Measurements from ENCODE around the gene CCDC112.

The CCDC112 gene

DNA sequence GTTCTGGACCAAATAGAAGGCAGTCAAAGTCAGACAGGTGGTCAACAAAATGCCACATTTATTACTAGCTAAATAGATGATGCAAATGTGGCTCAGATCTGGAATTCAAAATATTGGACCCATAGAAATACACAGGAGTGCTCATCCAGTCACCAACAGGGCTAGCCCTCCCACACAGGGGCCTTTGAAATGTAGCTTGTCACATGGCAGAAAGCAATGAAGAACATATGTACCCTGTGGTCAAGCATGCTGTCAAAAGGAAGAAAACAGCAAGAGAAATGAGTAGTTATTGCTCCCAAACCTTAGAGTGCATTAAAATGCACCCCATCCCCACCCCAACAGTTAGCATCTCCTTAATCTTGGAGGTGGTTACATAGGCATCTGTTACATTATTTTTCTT is 20.9 kb upstream of the CCDC112 start:
- DNase-seq = no peak

DNA sequence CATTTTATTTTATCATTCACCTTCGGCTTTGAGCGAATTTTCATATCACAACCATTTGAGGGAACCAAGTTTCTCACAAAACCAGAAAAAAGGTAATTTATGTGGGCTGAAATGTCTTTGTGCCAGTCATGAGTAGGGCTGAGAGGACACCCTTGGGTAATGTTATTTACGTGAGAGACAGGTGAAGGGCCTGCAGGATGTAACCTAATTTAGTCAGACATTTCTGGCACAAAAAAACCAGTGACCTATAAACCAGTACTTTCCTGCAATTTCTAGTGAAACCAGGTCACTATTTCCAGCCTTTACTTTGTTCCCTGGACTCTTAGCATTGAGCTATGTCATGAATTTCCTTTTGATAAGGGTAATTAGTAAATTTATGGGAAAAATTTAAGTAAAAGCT is 17.2 kb upstream of the CCDC112 start:
- DNase-seq = no peak

DNA sequence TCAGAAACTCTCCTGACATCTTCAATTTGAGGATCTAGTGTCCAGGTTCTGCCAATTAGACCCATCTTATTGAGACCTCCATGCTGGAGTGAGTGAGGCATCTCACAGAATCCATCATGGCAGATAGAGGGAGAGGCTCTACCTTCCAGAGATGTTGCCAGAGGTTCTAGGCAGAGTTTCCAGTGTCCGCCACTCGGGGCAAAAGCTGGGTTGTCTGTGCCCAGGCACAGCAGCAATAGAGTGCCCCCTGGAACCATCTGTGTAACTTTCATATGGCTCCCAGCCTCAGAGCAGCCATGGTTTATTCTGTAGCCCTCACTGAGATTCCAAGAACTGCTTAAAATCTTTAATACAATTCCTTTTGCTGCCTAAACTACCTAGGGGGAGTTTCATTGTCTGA is 16.6 kb upstream of the CCDC112 start:
- DNase-seq = no peak

DNA sequence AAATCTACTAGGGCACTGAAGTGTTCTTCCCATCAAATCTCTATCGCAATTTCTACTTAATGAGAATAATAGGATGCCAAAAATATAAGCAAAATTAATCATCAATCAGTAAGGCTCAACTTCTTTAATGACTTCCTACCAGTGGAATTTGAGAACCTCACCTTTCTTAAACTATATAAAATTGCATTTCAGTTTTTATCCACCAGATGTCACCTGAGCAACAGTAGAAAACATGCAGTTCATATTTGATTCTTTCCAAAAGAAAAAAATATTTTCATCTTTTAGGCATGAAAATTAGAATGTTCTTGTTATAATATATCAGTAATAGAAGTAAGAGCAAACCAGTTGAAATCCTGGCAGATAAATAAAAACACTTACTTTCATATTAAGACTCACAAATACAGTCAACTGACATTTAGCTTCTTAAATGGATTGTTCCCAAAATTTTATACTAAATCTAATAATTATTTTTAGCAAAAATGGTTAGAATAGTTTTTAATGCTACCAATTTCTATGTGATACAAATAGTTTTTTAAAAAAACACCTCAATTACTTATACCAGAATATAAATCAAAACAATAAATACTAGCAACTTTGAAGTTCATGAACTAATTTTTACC is 13.4 kb upstream of the CCDC112 start:
- peak; percentile 24 for DNase-seq

DNA sequence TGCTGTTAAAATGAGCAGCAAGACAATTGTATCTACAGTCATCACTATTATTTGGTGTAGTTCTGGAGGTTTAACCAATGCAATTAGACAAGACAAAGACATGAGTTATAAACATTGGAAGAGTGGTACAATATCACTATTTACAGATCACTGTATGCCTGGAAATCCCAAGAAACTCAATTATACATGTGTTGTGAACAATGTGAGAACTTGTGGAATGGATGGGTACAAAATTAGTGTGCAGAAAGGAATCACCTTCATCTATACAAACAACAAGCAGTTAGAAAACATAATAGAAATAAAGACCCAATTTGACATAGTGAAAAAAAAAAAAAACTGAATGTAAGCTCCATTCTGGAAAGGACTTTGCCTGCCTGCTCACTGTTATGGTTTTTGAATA is 12.4 kb upstream of the CCDC112 start:
- DNase-seq = no peak

DNA sequence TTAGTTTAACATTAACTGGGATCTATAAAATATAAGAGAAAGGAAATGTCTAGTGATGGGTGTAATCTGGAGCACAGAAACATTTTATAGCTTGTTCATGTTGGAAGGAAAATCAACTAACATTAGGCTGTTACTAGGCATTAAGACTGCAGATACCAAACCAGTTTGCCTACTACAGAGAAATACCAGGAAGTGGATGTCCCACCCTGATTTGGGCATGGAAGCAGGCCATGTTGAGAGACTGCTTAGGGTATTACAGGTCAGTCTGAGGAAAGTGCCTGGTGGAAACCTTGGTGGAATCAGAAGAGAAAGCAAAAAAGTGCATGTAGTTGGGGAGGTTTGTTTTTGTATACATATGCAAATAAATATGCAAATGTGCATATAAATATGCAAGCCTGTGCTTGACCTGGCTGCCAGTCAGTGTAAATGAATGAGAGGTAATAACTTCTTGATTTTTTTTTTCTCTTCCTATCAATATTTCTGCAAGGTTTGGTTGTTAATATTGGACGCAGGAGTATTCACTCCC is 9.6 kb upstream of the CCDC112 start:
- no peak for DNase-seq

GRCh38 chr5:115304496-115304895 is 8.0 kb upstream of the CCDC112 start:
- DNase-seq = no peak

DNA sequence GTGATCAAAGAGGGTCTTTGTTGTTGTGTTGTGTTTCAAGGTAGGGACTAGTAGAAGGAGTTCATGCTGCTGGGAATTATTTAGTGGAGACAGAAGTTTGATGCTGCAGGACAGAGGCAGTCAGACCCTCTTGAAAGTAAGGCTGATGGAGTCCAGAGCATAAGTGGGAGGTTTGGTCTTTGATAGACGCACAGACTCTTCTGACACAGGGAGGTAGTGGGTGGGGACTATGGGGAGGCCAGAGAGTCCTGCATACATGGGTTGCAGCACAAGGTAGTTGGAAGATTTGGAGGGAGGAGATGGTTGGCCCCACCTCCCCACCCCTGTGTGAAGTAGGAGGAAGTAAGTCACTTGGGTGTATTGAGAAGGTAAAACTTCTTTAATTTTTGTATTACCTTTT is 2.4 kb upstream of the CCDC112 start:
- DNase-seq = no peak

DNA sequence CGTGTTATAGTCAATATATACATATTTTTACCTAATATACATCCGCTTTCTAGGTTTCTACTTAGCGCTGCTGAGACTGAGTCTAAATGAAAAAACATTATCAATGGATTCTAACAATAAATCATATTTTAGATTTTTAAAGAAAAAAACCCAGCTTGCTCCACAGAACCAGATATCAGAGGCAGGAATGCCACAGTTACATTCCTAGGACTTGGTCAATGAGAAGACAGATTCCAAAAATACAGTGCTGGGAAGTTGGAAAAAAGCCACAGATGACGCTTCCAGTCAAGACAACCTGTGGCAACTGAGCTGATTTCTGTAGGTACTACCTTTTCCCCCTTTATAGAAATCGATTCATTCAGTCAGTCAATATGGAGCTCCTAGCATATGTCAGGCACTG is 577 bp upstream of the CCDC112 start:
- no peak for DNase-seq

GRCh38 chr5:115295777-115296123 is 704 bp downstream of the CCDC112 start:
- DNase-seq = no peak

GRCh38 chr5:115291397-115291796 is 5.1 kb downstream of the CCDC112 start:
- DNase-seq = no peak

- DNase-seq = no peak
Observed at GRCh38 chr5:115289104-115289503, 7.3 kb downstream of the CCDC112 start.

DNA sequence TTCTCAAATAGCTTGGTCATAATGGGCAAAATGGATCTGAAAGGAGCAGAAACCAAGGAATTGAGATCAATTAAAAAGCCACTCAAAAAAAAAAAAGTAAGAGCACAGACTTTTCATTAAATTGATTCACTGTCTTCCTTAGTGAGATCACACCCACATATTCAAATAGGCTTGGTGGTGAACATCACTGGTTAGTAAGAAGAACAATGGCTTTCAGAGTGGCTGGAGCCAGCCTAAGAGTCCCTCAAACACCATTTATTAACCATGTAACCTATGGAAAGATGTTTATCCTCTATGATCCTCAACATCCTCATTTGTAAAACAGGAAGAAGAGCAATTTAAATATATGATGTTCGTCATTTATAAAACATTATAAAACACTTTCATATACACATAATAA is 12.4 kb downstream of the CCDC112 start:
- DNase-seq = no peak

- DNase-seq = no peak
Observed at GRCh38 chr5:115282131-115282530, 14.3 kb downstream of the CCDC112 start.

- no peak for DNase-seq
Observed at GRCh38 chr5:115274584-115274983, 21.9 kb downstream of the CCDC112 start.

DNA sequence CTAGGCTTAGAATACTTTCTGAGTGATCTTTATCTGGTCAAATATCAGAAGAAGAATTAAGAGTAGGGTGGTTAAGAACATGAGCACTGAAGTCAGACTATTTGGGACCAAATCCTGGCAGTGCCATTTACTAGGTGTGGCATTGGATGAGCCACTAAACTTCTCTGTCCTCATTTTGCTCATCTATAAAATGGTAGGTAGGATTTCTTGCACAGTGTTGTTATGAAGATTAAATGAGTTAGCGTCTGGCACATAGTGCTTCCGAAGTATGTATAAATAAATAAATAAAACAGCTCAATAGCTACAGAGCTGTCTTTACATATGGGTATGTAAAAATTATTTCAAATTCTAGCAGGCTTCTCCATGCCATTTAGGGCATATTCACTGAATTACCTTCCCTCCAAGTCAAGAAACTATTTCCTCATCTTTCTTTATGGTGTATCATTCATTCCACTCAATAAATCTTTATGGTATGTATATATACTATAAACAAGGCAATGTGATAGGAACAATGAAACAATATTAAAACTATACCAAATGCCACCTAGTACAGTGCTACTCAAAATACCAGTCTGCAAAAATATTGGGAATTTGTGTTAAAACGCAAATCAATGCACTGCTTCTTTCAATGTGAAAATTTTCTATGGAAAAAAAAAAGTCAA is 24.0 kb downstream of the CCDC112 start:
- no peak for DNase-seq

DNA sequence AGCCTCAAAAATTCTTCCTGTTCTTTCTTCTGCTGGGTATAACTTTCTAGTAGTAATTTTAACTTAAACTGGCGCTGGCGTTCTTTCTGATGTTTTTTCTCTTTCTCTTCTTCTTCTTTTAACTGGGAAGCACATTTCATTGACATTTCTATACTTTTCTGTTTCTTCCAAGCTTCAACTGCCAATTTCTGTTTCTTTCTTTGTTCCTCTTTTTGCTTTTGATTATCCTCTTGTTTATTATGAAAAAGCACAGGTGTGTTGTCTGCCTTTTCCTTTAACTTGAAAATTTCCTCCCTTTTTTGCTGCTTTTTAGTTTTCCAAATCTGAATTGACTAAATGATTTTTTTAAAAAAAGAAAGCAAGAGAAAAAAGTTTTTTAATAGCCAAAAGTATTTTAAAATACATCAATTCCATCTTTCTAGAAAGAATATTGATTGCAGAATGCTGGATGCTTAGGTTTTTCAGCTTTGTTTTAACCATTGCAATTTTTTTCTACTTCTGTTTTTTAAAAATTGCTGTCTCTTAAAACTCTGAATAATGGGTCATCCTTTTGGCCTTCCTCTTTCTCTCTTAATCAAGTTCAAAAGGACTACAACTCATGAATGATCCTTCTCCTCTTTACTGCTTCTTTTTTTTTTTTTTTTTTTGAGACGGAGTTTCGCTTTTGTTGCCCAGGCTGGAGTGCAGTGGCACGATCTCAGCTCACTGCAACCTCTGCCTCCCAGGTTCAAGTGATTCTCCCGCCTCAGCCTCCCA is 25.0 kb downstream of the CCDC112 start:
- DNase-seq = no peak

- no peak for DNase-seq
Observed at GRCh38 chr5:115267617-115268016, 28.8 kb downstream of the CCDC112 start.

- no peak for DNase-seq
Observed at GRCh38 chr5:115265220-115265619, 31.2 kb downstream of the CCDC112 start.

DNA sequence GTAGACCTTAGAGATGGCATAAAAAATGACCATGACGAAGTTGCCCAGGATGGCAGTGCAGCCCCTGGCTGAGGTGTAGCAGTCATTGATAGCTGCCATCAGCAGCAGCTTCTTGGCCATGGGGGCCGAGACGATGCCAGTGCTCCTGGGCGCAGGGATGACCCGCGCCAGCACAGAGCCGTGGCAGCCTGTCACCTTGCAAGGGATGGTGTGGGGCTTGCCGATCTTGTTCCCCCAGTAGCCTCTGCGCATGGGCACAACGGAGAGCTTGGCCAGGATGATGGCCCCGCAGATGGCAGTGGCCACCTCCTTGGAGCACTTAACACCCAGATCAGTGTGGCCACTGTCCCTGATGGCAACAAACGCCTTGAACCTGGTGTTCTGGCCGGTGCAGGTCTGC is 31.7 kb downstream of the CCDC112 start:
- no peak for DNase-seq

DNA sequence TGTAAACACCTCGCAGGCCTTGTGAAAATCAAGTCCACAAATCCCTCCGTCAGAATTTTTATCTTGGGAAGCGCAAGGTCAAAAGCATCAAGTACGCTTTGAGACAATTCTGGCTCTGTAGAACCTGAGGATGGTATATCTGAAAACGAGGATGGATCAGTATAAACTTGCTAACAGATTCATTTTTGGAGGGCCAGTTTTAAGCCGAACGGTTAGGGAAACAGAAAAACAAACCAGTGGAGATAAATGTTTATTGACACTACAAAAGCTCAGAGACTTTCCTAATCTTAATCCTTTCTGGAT is 33.4 kb downstream of the CCDC112 start:
- no peak for DNase-seq

GRCh38 chr5:115262321-115263077 is 34.0 kb downstream of the CCDC112 start, which contains the start of gene PGGT1B:
TSS of gene PGGT1B (minus strand) at chr5:115262877. CDS start at chr5:115262851, 26 bp downstream.
- peak; percentile 13 for DNase-seq

GRCh38 chr5:115262011-115262320 is 34.5 kb downstream of the CCDC112 start:
- DNase-seq = no peak

DNA sequence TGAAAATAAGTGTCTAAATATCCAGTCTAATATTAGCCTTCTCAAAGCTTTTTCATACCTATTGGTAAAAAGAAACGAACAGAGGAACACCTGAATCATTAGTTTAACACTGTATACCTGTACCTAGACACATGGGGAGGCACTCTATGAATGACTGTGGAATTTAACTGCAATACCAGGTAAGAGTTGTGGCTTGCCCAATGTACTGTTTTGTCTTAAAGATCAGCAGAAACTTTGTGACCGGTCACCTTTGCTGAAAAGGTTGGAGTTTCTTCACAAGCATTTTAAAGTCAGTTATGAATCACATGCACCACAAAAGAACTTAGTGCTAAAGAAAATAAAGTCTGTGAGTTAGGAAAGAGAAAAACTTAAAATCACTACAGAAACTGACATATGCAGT is 36.2 kb downstream of the CCDC112 start:
- no peak for DNase-seq
